Uterus (tissue), 4 donors: ENCODE data around the gene FXYD6. TPM values are rescaled to one million over a fixed set of nuclear protein-coding genes. Genes with fewer than 3 reads are reported as not detected.

Experiments used
- DNase-seq, 2 donors: peaks; one replicate each; pipeline ENCODE4 v3.0.0-alpha.2; 2019 to 2020
- H3K27ac ChIP-seq, 2 donors: fragments of 200-600 bp; sonication (generic); 1 replicate in 1 of 2; 2 replicates in 1 of 2; pipeline ENCODE4 v1.5.1; 2016 to 2018
- H3K27me3 ChIP-seq, 2 donors: fragments of 200-600 bp; sonication (generic); one replicate each; pipeline ENCODE4 v1.5.1; 2018 to 2019; ENCODE audit warnings: control low read depth in 1 of 2
- H3K36me3 ChIP-seq, 2 donors: fragments of 200-600 bp; sonication (generic); one replicate each; pipeline ENCODE4 v1.5.1; 2019; ENCODE audit warnings: control low read depth in 1 of 2
- H3K4me1 ChIP-seq, 2 donors: fragments of 200-600 bp; sonication (generic); one replicate each; pipeline ENCODE4 v1.5.1; 2018 to 2019; ENCODE audit warnings: control low read depth in 1 of 2
- H3K4me3 ChIP-seq, 2 donors: fragments of 200-600 bp; sonication (generic); 1 replicate in 1 of 2; 2 replicates in 1 of 2; pipeline ENCODE4 v1.5.1; 2018 to 2019; ENCODE audit warnings: mild to moderate bottlenecking in 1 of 2
- H3K9me3 ChIP-seq, 2 donors: fragments of 200-600 bp; sonication (generic); one replicate each; pipeline ENCODE4 v1.5.1; 2019; ENCODE audit warnings: control low read depth in 1 of 2
- CTCF ChIP-seq, 4 experiments: fragments of 200-600 bp in 2 of 4; fragments of 450-650 bp in 2 of 4; sonication (generic) in 2 of 4; IDR thresholded peaks; one replicate each; pipeline ENCODE4 v1.5.1; 2016 to 2019; ENCODE audit warnings: antibody characterized with exemption in 4 of 4, mild to moderate bottlenecking in 2 of 4, moderate library complexity in 1 of 4
- POLR2A ChIP-seq, 2 donors: fragments of 450-650 bp; IDR thresholded peaks; one replicate each; pipeline ENCODE4 v1.6.1; 2016; ENCODE audit warnings: antibody characterized with exemption in 2 of 2, mild to moderate bottlenecking in 1 of 2, moderate library complexity in 1 of 2
- intact Hi-C: fragments of 100-400 bp; cut with DNase I; formaldehyde crosslinking; loops from one replicate; pipeline ENCODE4 v1.15.1; 2023; ENCODE audit warnings: low total_unique reads
- total RNA-seq, 4 donors: library from RNA; depleted of rRNA in 3 of 4; stranded (reverse); fragments of >200 nt in 3 of 4; gene quantifications; one replicate each; pipeline versions ENCODE4 v1.1.0 to v1.2.4, GENCODE V29; 2014 to 2023
- donor health status: DM: yes; HTN: yes; CAD: no.

Gene FXYD6
- total RNA-seq, 4 donors from 2014 or later: 85.3 to 307 (median 192) TPM

GRCh38 chr11:117831661-117832415 is 44.6 kb downstream of the FXYD6 start:
- H3K9me3 ChIP-seq: no peaks in the 10 kb centered on the region
- H3K4me3 ChIP-seq: no peak overlapping the region
- H3K27ac ChIP-seq: no peak overlapping the region
- H3K27me3 ChIP-seq: no peaks in the 10 kb centered on the region
- H3K4me1 ChIP-seq: no peaks in the 10 kb centered on the region
- peak; percentile 8 for DNase-seq
- TF ChIP-seq CTCF (IDR thresholded peaks at IDR 0.05) (no peak), POLR2A (IDR thresholded peaks at IDR 0.05) (no peak)
- intact Hi-C loops: no loop called here
- H3K36me3 ChIP-seq: no peaks in the 10 kb centered on the region

GRCh38 chr11:117830674-117831351 is 45.6 kb downstream of the FXYD6 start:
- Histone ChIP-seq H3K27me3 (no peaks in the 10 kb centered on the region), H3K4me3 (no peak overlapping the region), H3K9me3 (no peaks in the 10 kb centered on the region), H3K36me3 (no peaks in the 10 kb centered on the region), H3K27ac (no peak overlapping the region), H3K4me1 (no peaks in the 10 kb centered on the region)
- peak; percentile 8 to 13 for DNase-seq
- TF ChIP-seq CTCF (IDR thresholded peaks at IDR 0.05) (no peak), POLR2A (IDR thresholded peaks at IDR 0.05) (no peak)
- intact Hi-C loops: no loop called here

GRCh38 chr11:117830072-117830471 is 46.4 kb downstream of the FXYD6 start:
- intact Hi-C loops: no loop called here
- Histone ChIP-seq H3K27ac (no peak overlapping the region), H3K4me1 (no peaks in the 10 kb centered on the region), H3K36me3 (no peaks in the 10 kb centered on the region), H3K4me3 (no peak overlapping the region), H3K9me3 (no peaks in the 10 kb centered on the region), H3K27me3 (no peaks in the 10 kb centered on the region)
- TF ChIP-seq CTCF (IDR thresholded peaks at IDR 0.05): no peak
- no peak for TF ChIP-seq POLR2A (IDR thresholded peaks at IDR 0.05)
- DNase-seq: peak; percentile 10 to 11

- Histone ChIP-seq H3K27ac (no peak overlapping the region), H3K36me3 (no peaks in the 10 kb centered on the region), H3K4me1 (no peaks in the 10 kb centered on the region), H3K4me3 (no peak overlapping the region), H3K9me3 (no peaks in the 10 kb centered on the region), H3K27me3 (no peaks in the 10 kb centered on the region)
- DNase-seq: peak in 1 of 2 donors; percentile 29
- intact Hi-C loops: no loop called here
- TF ChIP-seq POLR2A (IDR thresholded peaks at IDR 0.05): no peak
- no peak for TF ChIP-seq CTCF (IDR thresholded peaks at IDR 0.05)
These were observed 47.1 kb downstream of the FXYD6 start for GRCh38 chr11:117829369-117829725.
